PC-3 (cell line): Measurements from ENCODE around the gene CNTD1. TPM values are rescaled to one million over a fixed set of nuclear protein-coding genes. Genes with fewer than 3 reads are reported as not detected.

ENCODE experiments used
- ATAC-seq: fragments of 200-7000 bp; cut with Tn5 transposase; 2 replicates; pipeline ENCODE4 v1.9.1; 2020; ENCODE audit warnings: mild to moderate bottlenecking, moderate library complexity
- BruUV-seq: library from RNA; stranded (reverse); fragments of 400-500 nt; replicated peaks from 2 replicates; lab custom pipeline; 2021; lab: Mats Ljungman, UMichigan
- CTCF ChIA-PET: fragments of 300-600 bp; sonication (Branson Sonifier 250); formaldehyde crosslinking; loops from one replicate; lab custom pipeline; 2022; ENCODE audit warnings: antibody characterized with exemption; lab: Charles Lee
- POLR2A ChIA-PET: fragments of 300-600 bp; sonication (Branson Sonifier 250); formaldehyde crosslinking; loops from one replicate; lab custom pipeline; 2022; ENCODE audit warnings: antibody characterized with exemption; ENCODE audit not compliant: unreplicated experiment; lab: Charles Lee
- DNase-seq: peaks from one replicate; pipeline ENCODE4 v3.0.0-alpha.2; 2015
- H2AFZ ChIP-seq: fragments of 300-600 bp; sonication (generic); 2 replicates; pipeline ENCODE4 v1.6.0; 2016; ENCODE audit warnings: antibody characterized with exemption, low read length
- H3F3A ChIP-seq: fragments of 300-600 bp; sonication (generic); one replicate; pipeline ENCODE4 v1.6.0; 2017; ENCODE audit warnings: antibody characterized with exemption, low read length, control low read depth, mild to moderate bottlenecking; ENCODE audit not compliant: unreplicated experiment
- H3K27ac ChIP-seq: fragments of 300-600 bp; sonication (generic); 2 replicates; pipeline ENCODE4 v1.5.1; 2016; ENCODE audit warnings: mild to moderate bottlenecking, low read length
- H3K27me3 ChIP-seq: fragments of 300-600 bp; sonication (generic); 2 replicates; pipeline ENCODE4 v1.6.1; 2016; ENCODE audit warnings: low read length, mixed read lengths
- H3K36me3 ChIP-seq: fragments of 300-600 bp; sonication (generic); 2 replicates; pipeline ENCODE4 v1.6.1; 2016; ENCODE audit warnings: low read depth, mixed run types, low read length, mixed read lengths
- H3K4me1 ChIP-seq: fragments of 300-600 bp; sonication (generic); 2 replicates; pipeline ENCODE4 v1.5.1; 2016; ENCODE audit warnings: low read length; ENCODE audit not compliant: insufficient read depth
- H3K4me2 ChIP-seq: fragments of 300-600 bp; sonication (generic); 2 replicates; pipeline ENCODE4 v1.6.0; 2016; ENCODE audit warnings: low read length
- H3K4me3 ChIP-seq: fragments of 300-600 bp; sonication (generic); 2 replicates; pipeline ENCODE4 v1.5.1; 2016; ENCODE audit warnings: mild to moderate bottlenecking, low read length, mixed read lengths
- H3K79me2 ChIP-seq: fragments of 300-600 bp; sonication (generic); 2 replicates; pipeline ENCODE4 v1.6.1; 2017; ENCODE audit warnings: low read length, mixed read lengths
- H3K9ac ChIP-seq: fragments of 300-600 bp; sonication (generic); 2 replicates; pipeline ENCODE4 v1.6.0; 2016; ENCODE audit warnings: mild to moderate bottlenecking, low read length
- H3K9me2 ChIP-seq: fragments of 300-600 bp; sonication (generic); replicated peaks from 2 replicates; pipeline ENCODE4 v1.6.1; 2016; ENCODE audit warnings: mixed run types, low read length, mixed read lengths
- H3K9me3 ChIP-seq: fragments of 300-600 bp; sonication (generic); 2 replicates; pipeline ENCODE4 v1.6.1; 2016; ENCODE audit warnings: low read length, mixed read lengths
- H4K20me1 ChIP-seq: fragments of 300-600 bp; sonication (generic); 2 replicates; pipeline ENCODE4 v1.6.1; 2016; ENCODE audit warnings: low read length, mixed read lengths
- EZH2 ChIP-seq: fragments of 300-600 bp; sonication (generic); IDR thresholded peaks from one replicate; pipeline ENCODE4 v1.6.1; 2017; ENCODE audit warnings: antibody characterized with exemption, mild to moderate bottlenecking, low read length; ENCODE audit not compliant: unreplicated experiment
- EZH2phosphoT487 ChIP-seq: fragments of 300-600 bp; sonication (generic); IDR thresholded peaks from 2 replicates; pipeline ENCODE4 v1.6.1; 2018; ENCODE audit warnings: mild to moderate bottlenecking, antibody characterized with exemption, low read length, borderline replicate concordance
- intact Hi-C: fragments of 100-400 bp; cut with micrococcal nuclease; formaldehyde crosslinking; loops from 2 replicates; pipeline ENCODE4 v1.9.0; 2023
- total RNA-seq: library from RNA; depleted of rRNA; stranded (reverse); fragments of >200 nt; gene quantifications from 2 replicates; pipeline ENCODE4 v1.2.3, GENCODE V29; 2014
- TF ChIP-seq, protein P1 (sequence below): fragments of 300-600 bp; sonication (generic); conservative IDR thresholded peaks from 2 replicates; pipeline ENCODE4 v1.5.1; 2017; ENCODE audit warnings: antibody characterized with exemption, low read depth, mild to moderate bottlenecking, low read length

Gene CNTD1
- total RNA-seq, 1 experiment from 2014 or later, result not detected

DNA sequence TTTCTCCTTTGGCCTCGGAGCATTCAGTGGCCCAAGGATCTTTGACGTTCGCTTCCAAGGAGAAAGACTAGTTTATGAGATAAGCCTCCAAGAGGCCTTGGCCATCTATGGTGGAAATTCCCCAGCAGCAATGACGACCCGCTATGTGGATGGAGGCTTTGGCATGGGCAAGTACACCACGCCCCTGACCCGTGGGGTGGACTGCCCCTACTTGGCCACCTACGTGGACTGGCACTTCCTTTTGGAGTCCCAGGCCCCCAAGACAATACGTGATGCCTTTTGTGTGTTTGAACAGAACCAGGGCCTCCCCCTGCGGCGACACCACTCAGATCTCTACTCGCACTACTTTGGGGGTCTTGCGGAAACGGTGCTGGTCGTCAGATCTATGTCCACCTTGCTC, 53.7 kb downstream of the CNTD1 start:
- Histone ChIP-seq H3K9me3 (no peaks in the 10 kb centered on the region), H4K20me1 (no peaks in the 10 kb centered on the region), H3K27me3 (no peaks in the 10 kb centered on the region), H3K4me1 (no peaks in the 10 kb centered on the region), H3K79me2 (no peaks in the 10 kb centered on the region), H3F3A (no peaks in the 10 kb centered on the region), H3K36me3 (no peaks in the 10 kb centered on the region), H2AFZ (no peak overlapping the region), H3K9me2 (no peaks in the 10 kb centered on the region), H3K27ac (no peak overlapping the region), H3K4me3 (no peak overlapping the region), H3K9ac (no peak overlapping the region), H3K4me2 (no peak overlapping the region)
- CTCF ChIA-PET, result no interaction called here
- TF ChIP-seq, protein P1, sequence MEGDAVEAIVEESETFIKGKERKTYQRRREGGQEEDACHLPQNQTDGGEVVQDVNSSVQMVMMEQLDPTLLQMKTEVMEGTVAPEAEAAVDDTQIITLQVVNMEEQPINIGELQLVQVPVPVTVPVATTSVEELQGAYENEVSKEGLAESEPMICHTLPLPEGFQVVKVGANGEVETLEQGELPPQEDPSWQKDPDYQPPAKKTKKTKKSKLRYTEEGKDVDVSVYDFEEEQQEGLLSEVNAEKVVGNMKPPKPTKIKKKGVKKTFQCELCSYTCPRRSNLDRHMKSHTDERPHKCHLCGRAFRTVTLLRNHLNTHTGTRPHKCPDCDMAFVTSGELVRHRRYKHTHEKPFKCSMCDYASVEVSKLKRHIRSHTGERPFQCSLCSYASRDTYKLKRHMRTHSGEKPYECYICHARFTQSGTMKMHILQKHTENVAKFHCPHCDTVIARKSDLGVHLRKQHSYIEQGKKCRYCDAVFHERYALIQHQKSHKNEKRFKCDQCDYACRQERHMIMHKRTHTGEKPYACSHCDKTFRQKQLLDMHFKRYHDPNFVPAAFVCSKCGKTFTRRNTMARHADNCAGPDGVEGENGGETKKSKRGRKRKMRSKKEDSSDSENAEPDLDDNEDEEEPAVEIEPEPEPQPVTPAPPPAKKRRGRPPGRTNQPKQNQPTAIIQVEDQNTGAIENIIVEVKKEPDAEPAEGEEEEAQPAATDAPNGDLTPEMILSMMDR, result no peak
- TF ChIP-seq EZH2phosphoT487, result no peak
- TF ChIP-seq EZH2, result no peak
- no peak for ATAC-seq
- POLR2A ChIA-PET, result no interaction called here
- intact Hi-C loops, result no loop called here
- BruUV-seq, result no TSS peak
- no peak for DNase-seq

DNA sequence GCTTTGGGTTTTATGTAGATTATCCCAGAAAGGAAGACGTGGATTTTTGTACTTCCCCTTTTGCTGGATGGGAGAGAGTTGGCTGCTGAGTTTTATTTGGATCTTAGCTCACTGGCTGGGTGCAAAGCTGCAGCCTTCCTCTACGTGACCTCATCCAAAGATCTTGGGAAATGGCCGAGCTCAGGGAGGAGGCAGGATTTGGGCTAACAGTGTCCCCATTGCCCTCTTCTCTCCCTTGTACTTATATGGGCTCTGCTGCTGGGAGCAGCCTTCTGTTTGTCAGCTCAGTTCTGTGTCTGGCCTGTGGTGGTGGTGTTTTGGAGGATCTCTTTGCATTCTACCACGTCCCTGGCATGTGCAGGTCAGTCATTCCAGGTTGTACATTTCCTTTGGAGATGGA, 54.3 kb downstream of the CNTD1 start:
- H3K4me3 ChIP-seq, result no peak overlapping the region
- CTCF ChIA-PET, result no interaction called here
- DNase-seq (no peak), ATAC-seq (no peak)
- no peaks in the 10 kb centered on the region for H3F3A ChIP-seq
- no peaks in the 10 kb centered on the region for H3K9me2 ChIP-seq
- TF ChIP-seq EZH2, result no peak
- BruUV-seq, result no TSS peak
- no peak overlapping the region for H3K9ac ChIP-seq
- H2AFZ ChIP-seq, result no peak overlapping the region
- no peak overlapping the region for H3K27ac ChIP-seq
- no peaks in the 10 kb centered on the region for H3K9me3 ChIP-seq
- intact Hi-C loops, result no loop called here
- H3K4me2 ChIP-seq, result no peak overlapping the region
- H3K79me2 ChIP-seq, result no peaks in the 10 kb centered on the region
- H3K36me3 ChIP-seq, result no peaks in the 10 kb centered on the region
- H4K20me1 ChIP-seq, result no peaks in the 10 kb centered on the region
- H3K27me3 ChIP-seq, result no peaks in the 10 kb centered on the region
- POLR2A ChIA-PET, result no interaction called here
- no peaks in the 10 kb centered on the region for H3K4me1 ChIP-seq

DNA sequence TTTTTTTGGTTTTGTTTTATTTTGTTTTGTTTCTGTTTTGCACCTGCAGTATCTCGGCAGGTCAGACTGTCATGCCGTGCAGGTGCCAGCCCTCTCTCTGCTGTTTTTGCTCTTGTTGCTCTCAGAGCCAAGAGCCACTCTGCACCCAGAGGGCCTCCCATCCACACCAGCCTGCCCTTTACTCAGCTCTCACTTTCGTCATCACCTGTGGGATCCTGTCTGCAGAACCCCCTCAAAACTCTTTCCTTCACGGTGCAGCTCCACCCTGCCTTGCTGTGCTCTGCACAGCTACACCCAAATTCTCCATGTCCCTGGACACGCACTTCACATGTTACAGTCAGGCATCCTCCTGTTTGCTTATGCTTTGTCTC, 54.9 kb downstream of the CNTD1 start:
- ATAC-seq (no peak), DNase-seq (no peak)
- BruUV-seq, result no TSS peak
- Histone ChIP-seq H3K4me2 (no peak overlapping the region), H4K20me1 (no peaks in the 10 kb centered on the region), H3K4me3 (no peak overlapping the region), H3K79me2 (no peaks in the 10 kb centered on the region), H3K9me3 (no peaks in the 10 kb centered on the region), H2AFZ (no peak overlapping the region), H3K9me2 (no peaks in the 10 kb centered on the region), H3F3A (no peaks in the 10 kb centered on the region), H3K27ac (no peak overlapping the region), H3K36me3 (no peaks in the 10 kb centered on the region), H3K4me1 (no peaks in the 10 kb centered on the region), H3K27me3 (no peaks in the 10 kb centered on the region), H3K9ac (no peak overlapping the region)
- TF ChIP-seq, protein P1, result no peak
- no peak for TF ChIP-seq EZH2phosphoT487
- TF ChIP-seq EZH2, result no peak
- POLR2A ChIA-PET, result no interaction called here
- intact Hi-C loops, result no loop called here
- CTCF ChIA-PET, result no interaction called here
